GM19240 (cell line): ENCODE results near the gene HDAC3.
A peak's percentile ranks its signal among the peaks of the same experiment; 100 is the strongest.
"Not testable (repeated sequence)": the region's sequence is repeated elsewhere in the genome, so short reads cannot be mapped to it uniquely, and the experiment has no call there.

Source experiments
- DNase-seq: peaks from one replicate; pipeline ENCODE4 v3.0.0; 2011; ENCODE audit warnings: low spot score; ENCODE audit not compliant: insufficient read length

The HDAC3 gene

GRCh38 chr5:141636106-141636412 is 590 bp downstream of the HDAC3 start:
- no peak for DNase-seq

- no peak for DNase-seq
These were observed 1.0 kb downstream of the HDAC3 start for GRCh38 chr5:141635646-141636045.

GRCh38 chr5:141634720-141635119 is 1.9 kb downstream of the HDAC3 start:
- DNase-seq, result no peak

GRCh38 chr5:141633871-141634561 is 2.6 kb downstream of the HDAC3 start:
- peak; percentile 50 for DNase-seq

- DNase-seq, result no peak
These were observed 4.0 kb downstream of the HDAC3 start for GRCh38 chr5:141632650-141633049.

DNA sequence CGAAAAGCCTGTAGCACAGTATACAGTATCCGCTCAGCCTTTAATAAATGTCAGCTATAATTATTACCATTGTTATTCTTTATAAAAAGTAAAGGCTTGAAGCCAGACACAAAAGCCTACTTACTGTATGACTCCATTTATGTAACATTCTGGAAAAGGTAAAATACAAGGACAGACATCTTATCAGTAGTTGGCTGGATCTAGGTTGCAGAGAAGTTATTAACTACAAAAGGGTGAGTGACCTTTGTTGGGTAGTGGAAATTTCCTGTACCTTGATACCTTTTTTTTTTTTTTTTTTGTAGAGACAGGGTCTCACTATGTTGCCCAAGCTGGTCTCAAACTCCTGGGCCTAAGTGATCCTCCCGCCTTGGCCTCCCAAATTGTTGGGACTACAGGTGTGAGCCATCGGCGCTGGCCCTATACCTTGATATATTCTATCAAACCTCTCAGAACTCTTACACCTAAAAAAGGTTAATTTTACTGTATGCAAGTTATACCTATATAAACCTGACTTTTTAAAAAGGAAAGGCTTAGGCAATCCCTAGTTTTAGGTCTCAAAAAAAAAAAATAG is 6.0 kb downstream of the HDAC3 start:
- DNase-seq, result no peak

- no peak for DNase-seq
These were observed 8.4 kb downstream of the HDAC3 start for GRCh38 chr5:141628175-141628788.

- no peak for DNase-seq
These were observed 13.0 kb downstream of the HDAC3 start for GRCh38 chr5:141623611-141624010.

GRCh38 chr5:141623186-141623585 is 13.5 kb downstream of the HDAC3 start:
- DNase-seq, result no peak

GRCh38 chr5:141618804-141619554 is 17.7 kb downstream of the HDAC3 start, which contains the start of gene DIAPH1:
Gene DIAPH1, minus strand, starts transcription at chr5:141619000. Its CDS starts 86 bp downstream, at chr5:141618914.
- peak; percentile 72 for DNase-seq

- no peak for DNase-seq
These were observed 18.4 kb downstream of the HDAC3 start for GRCh38 chr5:141618030-141618803.

DNA sequence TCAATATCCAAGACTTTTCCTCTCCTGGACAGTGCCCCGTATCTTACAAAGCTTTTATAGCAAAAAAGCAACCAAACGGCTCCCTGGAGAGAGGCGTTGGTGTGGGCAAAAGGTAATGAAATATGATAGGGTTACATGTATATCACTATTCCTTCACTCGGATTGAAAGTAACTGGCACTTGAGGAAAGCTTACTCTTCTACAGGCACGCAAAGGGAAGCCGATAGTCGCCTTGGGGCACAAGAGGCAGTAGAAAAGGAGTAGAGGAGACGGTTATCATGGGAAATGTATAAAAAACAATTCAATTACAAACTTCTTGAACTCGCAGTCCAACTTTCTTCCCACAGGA is 19.0 kb downstream of the HDAC3 start:
- DNase-seq, result no peak

DNA sequence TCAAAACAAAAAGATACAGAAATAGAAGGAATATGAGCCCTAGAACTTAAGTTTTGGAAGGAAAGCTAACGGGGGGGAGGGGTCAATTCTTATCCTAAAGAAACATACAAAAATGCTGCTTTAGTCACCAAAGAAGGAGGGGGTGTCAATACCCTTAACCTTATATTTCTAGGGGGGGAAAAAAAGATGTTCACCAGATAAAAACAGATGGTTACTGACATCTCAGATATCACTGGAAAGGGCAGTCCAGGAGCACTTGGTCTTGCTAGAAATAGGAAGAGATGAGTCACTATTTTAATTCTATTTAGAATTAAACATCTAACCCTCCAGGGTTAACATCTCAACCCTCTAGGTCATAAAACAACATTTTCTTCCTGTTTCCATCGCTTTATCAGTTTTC is 19.5 kb downstream of the HDAC3 start:
- DNase-seq, result no peak

GRCh38 chr5:141615991-141616720 is 20.5 kb downstream of the HDAC3 start:
- DNase-seq, result no peak

DNA sequence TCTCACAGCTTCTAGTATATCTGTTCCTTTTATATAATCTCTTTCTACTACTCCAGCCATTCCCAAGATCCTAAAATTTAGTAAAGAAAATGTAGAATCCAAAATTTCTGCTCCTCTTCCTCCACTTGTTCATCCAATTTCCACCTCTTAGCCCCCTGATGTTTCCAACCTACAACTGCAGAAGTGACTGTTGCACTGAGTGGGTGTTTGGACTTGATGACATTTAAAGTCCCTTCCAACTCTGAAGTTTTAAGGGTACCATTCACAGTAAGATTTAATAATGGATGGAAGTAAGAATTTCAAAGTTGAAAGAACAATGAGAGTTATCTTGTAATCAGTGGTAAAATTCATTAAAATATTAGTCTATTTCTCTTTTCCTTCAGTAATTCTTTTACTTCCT is 23.3 kb downstream of the HDAC3 start:
- DNase-seq, result no peak

DNA sequence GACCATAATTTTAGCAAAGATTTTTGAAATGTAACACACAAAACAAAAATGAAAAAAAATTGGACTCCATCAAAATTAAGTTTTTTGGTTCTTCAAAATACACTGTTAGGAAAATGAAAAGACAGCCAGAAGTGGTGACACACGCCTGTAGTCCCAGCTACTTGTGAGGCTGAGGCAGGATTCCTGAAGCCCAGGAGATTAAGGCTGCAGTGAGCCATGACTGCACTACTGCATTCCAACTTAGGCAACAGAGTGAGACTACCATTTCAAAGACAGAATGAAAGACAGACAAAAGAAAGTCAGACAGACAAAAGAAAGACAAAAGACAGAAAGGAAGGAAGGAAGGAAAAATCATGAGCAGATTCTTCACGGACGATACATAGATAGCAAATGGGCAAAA is 25.4 kb downstream of the HDAC3 start:
- no peak for DNase-seq

GRCh38 chr5:141609921-141610320 is 26.7 kb downstream of the HDAC3 start:
- DNase-seq, result not testable (repeated sequence)

- DNase-seq, result no peak
These were observed 27.6 kb downstream of the HDAC3 start for GRCh38 chr5:141609044-141609443.

DNA sequence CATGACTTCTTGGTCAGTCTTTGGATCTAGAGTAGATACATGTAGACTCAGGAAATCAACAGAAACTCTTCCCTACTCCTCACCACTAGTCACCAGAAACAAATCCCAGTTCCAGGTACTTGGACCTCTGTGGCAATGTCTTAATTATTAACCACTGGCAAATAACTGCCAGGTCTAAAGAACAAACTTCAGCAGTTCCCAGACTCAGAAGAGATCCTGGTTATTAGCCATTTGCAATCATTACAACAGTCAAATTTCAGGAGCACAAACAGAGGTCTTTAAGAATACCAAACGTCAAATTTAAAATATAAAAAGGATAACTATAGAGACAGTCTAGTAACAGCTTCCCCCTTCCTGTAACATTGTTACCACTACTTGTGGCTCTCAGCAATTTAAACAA is 28.1 kb downstream of the HDAC3 start:
- no peak for DNase-seq

- DNase-seq, result no peak
These were observed 28.6 kb downstream of the HDAC3 start for GRCh38 chr5:141608046-141608445.
